Colonic mucosa (tissue), 4 donors: ENCODE measurements around the gene ACOX1. TPM values are rescaled to one million over a fixed set of nuclear protein-coding genes. Genes with fewer than 3 reads are reported as not detected.

Experiments
- DNase-seq: peaks from one replicate; pipeline ENCODE4 v3.0.0-alpha.2; 2020
- H3K27ac ChIP-seq: fragments of 200-600 bp; one replicate; pipeline ENCODE4 v1.8.0; 2021
- H3K27me3 ChIP-seq: fragments of 200-600 bp; one replicate; pipeline ENCODE4 v1.8.0; 2021
- H3K36me3 ChIP-seq: fragments of 200-600 bp; one replicate; pipeline ENCODE4 v1.8.0; 2021
- H3K4me1 ChIP-seq: fragments of 200-600 bp; one replicate; pipeline ENCODE4 v1.8.0; 2021; ENCODE audit warnings: mild to moderate bottlenecking
- H3K4me3 ChIP-seq: fragments of 200-600 bp; one replicate; pipeline ENCODE4 v1.8.0; 2021
- H3K9ac ChIP-seq, 2 donors: one replicate each; pipeline ENCODE4 v1.7.0; 2013; ENCODE audit warnings: control low read depth in 2 of 2, low read depth in 2 of 2, low read length in 2 of 2
- H3K9me3 ChIP-seq: fragments of 200-600 bp; one replicate; pipeline ENCODE4 v1.8.0; 2021
- intact Hi-C: fragments of 100-400 bp; cut with DNase I; formaldehyde crosslinking; loops from one replicate; pipeline ENCODE4 v1.14.1; 2022
- total RNA-seq, 2 donors: library from RNA; stranded (reverse); fragmentation: NEBNext Ultra II Directional in 1 of 2; extraction: Animal tissue kit (Norgen Biotek cat#: 25700) in 1 of 2; gene quantifications; one replicate each; pipeline ENCODE4 v1.2.1, GENCODE V29; 2021
- TF ChIP-seq, protein P1 (sequence below): fragments of 200-600 bp; IDR thresholded peaks from one replicate; pipeline ENCODE4 v1.8.0; 2022; ENCODE audit warnings: antibody characterized with exemption, mild to moderate bottlenecking
- donor health status: healthy.
- donor health status: DM: no; HTN: no; CAD: no.
- donor health status: DM: no; HTN: no; CAD: no.

Gene ACOX1
- total RNA-seq, 2 donors from 2014 or later: 110 to 136 TPM

DNA sequence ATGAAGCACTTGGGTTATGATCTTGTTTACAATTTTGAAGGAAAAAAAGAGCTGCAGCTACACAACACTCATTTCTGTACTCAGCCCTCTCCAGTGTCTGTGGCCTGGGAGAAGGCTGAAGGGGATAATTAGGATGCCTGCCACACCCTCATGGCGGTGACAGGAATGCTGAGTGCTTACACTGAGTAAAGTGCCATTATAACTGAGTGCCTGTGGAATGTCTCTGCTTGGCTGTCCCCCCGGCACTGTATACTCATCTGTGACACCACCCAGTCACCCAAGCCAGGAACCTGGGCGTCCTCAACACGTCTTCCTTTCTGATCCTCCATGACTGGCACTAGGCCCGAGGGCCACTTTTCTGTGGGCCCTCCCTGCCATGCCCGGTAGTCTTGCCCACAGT is 70.8 kb downstream of the ACOX1 start:
- Histone ChIP-seq H3K4me1 (peaks cover 5% of the 10 kb centered on the region), H3K4me3 (no peak overlapping the region), H3K27ac (no peak overlapping the region), H3K36me3 (no peaks in the 10 kb centered on the region), H3K27me3 (no peaks in the 10 kb centered on the region), H3K9ac (no peak overlapping the region), H3K9me3 (no peaks in the 10 kb centered on the region)
- TF ChIP-seq, protein P1, sequence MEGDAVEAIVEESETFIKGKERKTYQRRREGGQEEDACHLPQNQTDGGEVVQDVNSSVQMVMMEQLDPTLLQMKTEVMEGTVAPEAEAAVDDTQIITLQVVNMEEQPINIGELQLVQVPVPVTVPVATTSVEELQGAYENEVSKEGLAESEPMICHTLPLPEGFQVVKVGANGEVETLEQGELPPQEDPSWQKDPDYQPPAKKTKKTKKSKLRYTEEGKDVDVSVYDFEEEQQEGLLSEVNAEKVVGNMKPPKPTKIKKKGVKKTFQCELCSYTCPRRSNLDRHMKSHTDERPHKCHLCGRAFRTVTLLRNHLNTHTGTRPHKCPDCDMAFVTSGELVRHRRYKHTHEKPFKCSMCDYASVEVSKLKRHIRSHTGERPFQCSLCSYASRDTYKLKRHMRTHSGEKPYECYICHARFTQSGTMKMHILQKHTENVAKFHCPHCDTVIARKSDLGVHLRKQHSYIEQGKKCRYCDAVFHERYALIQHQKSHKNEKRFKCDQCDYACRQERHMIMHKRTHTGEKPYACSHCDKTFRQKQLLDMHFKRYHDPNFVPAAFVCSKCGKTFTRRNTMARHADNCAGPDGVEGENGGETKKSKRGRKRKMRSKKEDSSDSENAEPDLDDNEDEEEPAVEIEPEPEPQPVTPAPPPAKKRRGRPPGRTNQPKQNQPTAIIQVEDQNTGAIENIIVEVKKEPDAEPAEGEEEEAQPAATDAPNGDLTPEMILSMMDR: no peak
- DNase-seq: no peak
- intact Hi-C loops: no loop called here

DNA sequence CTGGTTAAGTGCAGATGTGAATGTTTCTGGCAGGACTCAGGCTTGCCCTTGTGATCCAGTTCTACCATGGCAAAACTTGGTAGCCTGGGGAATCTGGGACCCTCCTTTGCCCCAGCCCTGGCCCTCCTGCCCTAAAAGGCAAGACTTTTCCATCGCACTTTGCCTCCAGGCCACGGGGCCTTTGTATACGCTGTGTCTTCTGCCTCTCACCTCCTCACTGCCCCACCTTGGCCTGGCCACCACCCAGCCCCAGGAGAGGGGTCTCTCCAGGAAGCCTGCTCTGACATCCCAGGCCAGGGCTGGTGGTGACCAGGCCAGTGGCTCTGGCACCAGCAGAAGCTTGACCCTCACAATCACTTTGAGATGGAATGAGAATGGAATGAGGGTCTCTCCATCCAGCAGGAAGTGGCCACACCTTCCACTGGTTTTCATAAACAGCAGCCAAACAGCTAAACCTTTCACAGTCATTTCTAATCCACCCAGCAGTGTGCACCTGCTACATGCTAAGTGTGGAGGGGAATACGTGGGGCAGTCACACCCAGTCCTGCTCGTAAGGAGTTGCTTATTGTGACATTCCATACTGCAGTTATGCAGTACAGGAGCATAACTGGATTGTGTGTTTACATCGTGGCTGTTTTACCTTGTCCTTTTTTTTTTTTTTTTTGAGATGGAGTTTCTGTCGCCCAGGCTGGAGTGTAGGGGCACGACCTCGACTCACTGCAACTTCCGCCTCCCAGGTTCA is 72.7 kb downstream of the ACOX1 start:
- no peaks in the 10 kb centered on the region for H3K36me3 ChIP-seq
- peak overlapping the region; percentile 7 for H3K27ac ChIP-seq
- H3K9me3 ChIP-seq: no peaks in the 10 kb centered on the region
- peaks cover 5% of the 10 kb centered on the region for H3K4me1 ChIP-seq
- TF ChIP-seq, protein P1: no peak
- DNase-seq: no peak
- H3K4me3 ChIP-seq: no peak overlapping the region
- intact Hi-C loops: loop anchor here (2.0 kb wide), 1 partner anchor 100 kb away; no protein-coding TSS in a partner anchor
- peak overlapping the region in 1 of 2 donors; percentile 8 for H3K9ac ChIP-seq
- H3K27me3 ChIP-seq: no peaks in the 10 kb centered on the region

DNA sequence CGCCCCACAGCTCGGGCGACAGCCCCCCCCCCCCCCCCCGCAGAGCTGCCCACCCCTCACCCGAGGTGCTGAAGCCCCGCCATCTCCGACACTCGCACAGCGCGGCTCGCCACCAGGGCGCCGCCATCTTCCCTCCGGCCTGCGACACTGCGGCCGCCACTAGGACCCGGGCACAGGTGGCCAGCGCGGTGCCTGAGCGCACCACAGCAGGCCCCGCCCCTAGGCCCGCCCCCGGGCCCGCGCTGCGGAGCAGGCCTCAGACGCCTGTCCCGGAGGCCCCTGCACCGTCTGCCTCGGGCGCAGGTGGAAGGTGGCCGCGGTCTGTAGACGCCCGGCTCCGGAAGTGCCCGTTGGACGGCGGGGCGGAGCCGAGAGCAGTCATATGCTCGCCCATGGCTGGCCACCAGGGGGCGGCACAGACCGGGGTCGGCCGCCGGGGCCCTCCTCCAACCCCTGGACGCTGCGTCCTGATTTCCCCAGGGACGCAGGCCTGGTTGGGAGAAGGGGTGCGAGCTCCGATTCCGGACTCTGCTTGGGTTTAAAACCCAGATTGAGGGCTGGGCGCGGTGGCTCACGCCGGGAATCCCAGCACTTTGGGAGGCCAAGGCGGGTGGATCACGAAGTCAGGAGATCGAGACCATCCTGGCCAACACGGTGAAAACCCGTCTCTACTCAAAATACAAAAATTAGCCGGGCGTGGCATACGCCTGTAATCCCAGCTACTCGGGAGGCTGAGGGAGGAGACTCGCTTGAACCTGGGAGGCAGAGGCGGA is 74.0 kb downstream of the ACOX1 start, which contains the start of gene MRPL38:
Gene MRPL38 (minus strand): TSS at position 136 of the 773 bp plus-strand sequence. CDS start 9 bp downstream, at position 127.
- intact Hi-C loops: no loop called here
- peak; percentile 95 for DNase-seq
- Histone ChIP-seq H3K27me3 (no peaks in the 10 kb centered on the region), H3K4me3 (peak within 1 kb of the TSS; percentile 72), H3K36me3 (no peaks in the 10 kb centered on the region), H3K9me3 (no peaks in the 10 kb centered on the region), H3K9ac (peak within 1 kb of the TSS; percentile 65 to 78), H3K4me1 (peaks cover 5% of the 10 kb centered on the region), H3K27ac (peak within 1 kb of the TSS; percentile 94)
- TF ChIP-seq, protein P1: peak; percentile 97

DNA sequence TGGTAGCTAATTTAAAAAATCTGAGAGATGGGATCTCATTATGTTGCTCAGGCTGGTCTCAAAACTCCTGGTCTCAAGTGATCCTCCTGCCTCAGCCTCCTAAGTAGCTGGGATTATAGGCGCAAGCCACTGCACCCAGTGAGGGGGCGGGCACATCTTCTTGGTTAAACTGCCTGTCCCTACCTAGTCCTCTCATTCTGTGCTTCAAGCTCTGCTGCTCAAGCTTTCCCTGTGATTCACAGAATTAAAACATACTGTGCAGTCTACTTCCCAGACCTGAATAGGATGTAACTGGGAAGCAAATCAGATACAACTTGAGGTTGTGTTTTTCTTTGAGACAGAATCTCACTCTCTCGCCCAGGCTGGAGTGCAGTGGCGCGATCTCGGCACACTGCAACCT is 76.6 kb downstream of the ACOX1 start:
- intact Hi-C loops: no loop called here

DNA sequence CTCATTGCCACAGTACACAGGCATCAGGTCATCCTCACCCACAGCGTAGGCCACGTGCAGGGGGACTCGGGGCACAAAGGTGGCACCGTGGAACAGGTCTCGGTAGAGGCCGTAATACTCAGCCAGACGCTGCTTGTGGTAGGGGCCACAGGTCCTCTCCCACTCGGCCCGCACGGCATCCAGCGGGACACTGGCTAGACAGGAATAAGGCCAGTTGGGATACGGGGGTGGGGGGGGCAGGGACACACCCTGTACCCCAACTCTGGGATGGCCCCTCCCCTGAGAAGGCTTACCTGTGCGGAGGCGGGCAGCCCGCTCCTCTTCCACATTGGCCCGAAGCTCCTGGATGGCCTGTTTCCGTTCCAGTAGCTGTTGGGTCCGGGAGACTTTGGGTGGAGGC is 77.2 kb downstream of the ACOX1 start:
- Histone ChIP-seq H3K27ac (no peak overlapping the region), H3K27me3 (no peaks in the 10 kb centered on the region), H3K36me3 (peaks cover 12% of the 10 kb centered on the region), H3K4me3 (no peak overlapping the region), H3K9me3 (no peaks in the 10 kb centered on the region), H3K9ac (no peak overlapping the region), H3K4me1 (peaks cover 5% of the 10 kb centered on the region)
- TF ChIP-seq, protein P1: no peak
- no peak for DNase-seq
- intact Hi-C loops: no loop called here

More for the DNA sequence above, 76.6 kb downstream of the ACOX1 start:
- no peaks in the 10 kb centered on the region for H3K27me3 ChIP-seq
- no peak overlapping the region for H3K4me3 ChIP-seq
- no peak overlapping the region for H3K27ac ChIP-seq
- peaks cover 12% of the 10 kb centered on the region for H3K36me3 ChIP-seq
- no peaks in the 10 kb centered on the region for H3K9me3 ChIP-seq
- H3K4me1 ChIP-seq: peaks cover 5% of the 10 kb centered on the region
- TF ChIP-seq, protein P1: no peak
- no peak for DNase-seq
- H3K9ac ChIP-seq: no peak overlapping the region
